H9 (cell line): Measurements from ENCODE around the gene AKT3. TPM values are rescaled to one million over a fixed set of nuclear protein-coding genes. Genes with fewer than 3 reads are reported as not detected.

Experiments used
- DNase-seq: peaks from one replicate; pipeline ENCODE4 v3.0.0-alpha.2; 2017
- H2AFZ ChIP-seq: one replicate; pipeline ENCODE4 v1.6.1; 2013; ENCODE audit warnings: mild to moderate bottlenecking, low read length, control low read depth, moderate library complexity
- H2AK5ac ChIP-seq: 2 replicates; pipeline ENCODE4 v1.6.1; 2013; ENCODE audit warnings: low read length, control low read depth, mixed read lengths; ENCODE audit not compliant: insufficient read length
- H2BK120ac ChIP-seq: one replicate; pipeline ENCODE4 v1.6.1; 2013; ENCODE audit warnings: low read depth, mild to moderate bottlenecking, low read length, control low read depth, inconsistent platforms; ENCODE audit not compliant: poor library complexity, severe bottlenecking
- H2BK12ac ChIP-seq: 2 replicates; pipeline ENCODE4 v1.6.1; 2013; ENCODE audit warnings: low read length, control low read depth, mixed read lengths, low read depth; ENCODE audit not compliant: insufficient read length
- H2BK15ac ChIP-seq: 2 replicates; pipeline ENCODE4 v1.6.1; 2013; ENCODE audit warnings: low read depth, low read length, control low read depth
- H2BK20ac ChIP-seq: one replicate; pipeline ENCODE4 v1.6.1; 2013; ENCODE audit warnings: low read depth, mild to moderate bottlenecking, low read length, control low read depth, inconsistent platforms; ENCODE audit not compliant: poor library complexity, severe bottlenecking
- H2BK5ac ChIP-seq: 2 replicates; pipeline ENCODE4 v1.6.1; 2013; ENCODE audit warnings: low read length, control low read depth, mixed read lengths; ENCODE audit not compliant: insufficient read length
- H3K14ac ChIP-seq: 2 replicates; pipeline ENCODE4 v1.6.1; 2013; ENCODE audit warnings: low read length, control low read depth; ENCODE audit not compliant: insufficient read depth
- H3K18ac ChIP-seq: 2 replicates; pipeline ENCODE4 v1.6.1; 2013; ENCODE audit warnings: low read depth, mild to moderate bottlenecking, mixed read lengths, low read length, control low read depth; ENCODE audit not compliant: insufficient read length
- H3K23ac ChIP-seq: 2 replicates; pipeline ENCODE4 v1.6.1; 2013; ENCODE audit warnings: low read length, control low read depth, mixed read lengths, low read depth; ENCODE audit not compliant: insufficient read length
- H3K23me2 ChIP-seq: 2 replicates; pipeline ENCODE4 v1.6.1; 2013; ENCODE audit warnings: low read depth, mild to moderate bottlenecking, mixed read lengths, low read length, control low read depth; ENCODE audit not compliant: insufficient read length, poor library complexity, severe bottlenecking
- H3K27ac ChIP-seq: 2 replicates; pipeline ENCODE4 v1.5.1; 2013; ENCODE audit warnings: low read length, control low read depth, mixed read lengths, low read depth; ENCODE audit not compliant: insufficient read length
- H3K27me3 ChIP-seq: 2 replicates; pipeline ENCODE4 v1.6.1; 2013; ENCODE audit warnings: low read length, control low read depth, inconsistent platforms; ENCODE audit not compliant: insufficient read depth
- H3K4ac ChIP-seq: 2 replicates; pipeline ENCODE4 v1.6.1; 2013; ENCODE audit warnings: low read depth, mild to moderate bottlenecking, control low read depth, inconsistent platforms, low read length, moderate library complexity
- H3K4me1 ChIP-seq: 2 replicates; pipeline ENCODE4 v1.6.1; 2013; ENCODE audit warnings: low read length, control low read depth, inconsistent platforms; ENCODE audit not compliant: insufficient read depth
- H3K4me2 ChIP-seq: 2 replicates; pipeline ENCODE4 v1.6.1; 2013; ENCODE audit warnings: low read length, control low read depth, mixed read lengths; ENCODE audit not compliant: insufficient read length, insufficient read depth
- H3K56ac ChIP-seq: 2 replicates; pipeline ENCODE4 v1.6.1; 2013; ENCODE audit warnings: low read depth, mild to moderate bottlenecking, mixed read lengths, low read length, control low read depth; ENCODE audit not compliant: insufficient read length
- H3K79me1 ChIP-seq: 2 replicates; pipeline ENCODE4 v1.6.1; 2013; ENCODE audit warnings: low read depth, mild to moderate bottlenecking, moderate library complexity, low read length, control low read depth, inconsistent platforms; ENCODE audit not compliant: insufficient read depth, poor library complexity, severe bottlenecking
- H3K79me2 ChIP-seq: 2 replicates; pipeline ENCODE4 v1.6.1; 2013; ENCODE audit warnings: low read length, control low read depth, inconsistent platforms; ENCODE audit not compliant: insufficient read depth
- H3K9ac ChIP-seq: 2 replicates; pipeline ENCODE4 v1.6.1; 2013; ENCODE audit warnings: low read length, control low read depth, mixed read lengths; ENCODE audit not compliant: insufficient read length; ENCODE audit errors: extremely low read depth
- H3K9me3 ChIP-seq: one replicate; pipeline ENCODE4 v1.6.1; 2013; ENCODE audit warnings: low read depth, low read length, inconsistent platforms; ENCODE audit not compliant: control insufficient read depth
- H3T11ph ChIP-seq: one replicate; pipeline ENCODE4 v1.6.1; 2013; ENCODE audit warnings: mild to moderate bottlenecking, low read length, control low read depth, inconsistent platforms
- H4K20me1 ChIP-seq: one replicate; pipeline ENCODE4 v1.6.1; 2013; ENCODE audit not compliant: control insufficient read depth, insufficient read length, insufficient read depth
- H4K5ac ChIP-seq: 2 replicates; pipeline ENCODE4 v1.6.1; 2013; ENCODE audit warnings: low read depth, mild to moderate bottlenecking, mixed read lengths, low read length, control low read depth; ENCODE audit not compliant: insufficient read length
- H4K8ac ChIP-seq: replicated peaks from 2 replicates; pipeline ENCODE4 v1.6.1; 2013; ENCODE audit warnings: low read length, control low read depth, mixed read lengths, low read depth; ENCODE audit not compliant: insufficient read length
- H4K91ac ChIP-seq: 2 replicates; pipeline ENCODE4 v1.6.1; 2013; ENCODE audit warnings: low read depth, mild to moderate bottlenecking, moderate library complexity, mixed read lengths, low read length, control low read depth; ENCODE audit not compliant: insufficient read length
- H3K27ac Mint-ChIP-seq, 3 experiments: 2 replicates in 2 of 3; 3 replicates in 1 of 3; pipeline ENCODE4 v1.8.0; 2020 to 2021; ENCODE audit warnings: mixed read lengths in 3 of 3, mild to moderate bottlenecking in 1 of 3, moderate library complexity in 1 of 3
- H3K27me3 Mint-ChIP-seq: 2 replicates; pipeline ENCODE4 v1.8.0; 2021; ENCODE audit warnings: low read depth, mild to moderate bottlenecking, moderate library complexity, mixed read lengths
- H3K36me3 Mint-ChIP-seq, 3 experiments: 2 replicates in 2 of 3; 3 replicates in 1 of 3; pipeline ENCODE4 v1.8.0; 2020 to 2021; ENCODE audit warnings: low read depth in 3 of 3, mixed read lengths in 3 of 3; ENCODE audit not compliant: insufficient read depth in 1 of 3
- H3K4me1 Mint-ChIP-seq, 2 experiments: 2 replicates each; pipeline ENCODE4 v1.8.0; 2020; ENCODE audit warnings: mixed read lengths in 2 of 2
- H3K4me3 Mint-ChIP-seq, 2 experiments: 2 replicates in 1 of 2; 3 replicates in 1 of 2; pipeline ENCODE4 v1.8.0; 2020 to 2021; ENCODE audit warnings: mild to moderate bottlenecking in 2 of 2, mixed read lengths in 2 of 2, moderate library complexity in 1 of 2
- H3K9me3 Mint-ChIP-seq, 2 experiments: 2 replicates in 1 of 2; 3 replicates in 1 of 2; pipeline ENCODE4 v1.8.0; 2020; ENCODE audit warnings: mild to moderate bottlenecking in 2 of 2, mixed read lengths in 2 of 2, moderate library complexity in 1 of 2
- WGBS: extraction: QIAGEN DNeasy Blood & Tissue Kit; methylation state at CpG from one replicate; pipeline ENCODE4 v1.1.7; 2013; ENCODE audit warnings: missing lambda C conversion rate, low lambda C conversion rate, mixed read lengths; ENCODE audit not compliant: insufficient read length; ENCODE audit errors: extremely low coverage; 5-methylcytosine and 5-hydroxymethylcytosine counted together
- total RNA-seq: library from RNA; stranded (reverse); gene quantifications from 2 replicates; pipeline ENCODE4 v1.2.1, GENCODE V29; 2021
- TF ChIP-seq, protein P1 (sequence below): fragments of 200-600 bp; sonication (generic); conservative IDR thresholded peaks from 3 replicates; pipeline ENCODE4 v1.8.0; 2021; ENCODE audit warnings: antibody characterized with exemption, mild to moderate bottlenecking

AKT3 gene
- total RNA-seq, 1 experiment from 2014 or later, result 27.8 TPM

DNA sequence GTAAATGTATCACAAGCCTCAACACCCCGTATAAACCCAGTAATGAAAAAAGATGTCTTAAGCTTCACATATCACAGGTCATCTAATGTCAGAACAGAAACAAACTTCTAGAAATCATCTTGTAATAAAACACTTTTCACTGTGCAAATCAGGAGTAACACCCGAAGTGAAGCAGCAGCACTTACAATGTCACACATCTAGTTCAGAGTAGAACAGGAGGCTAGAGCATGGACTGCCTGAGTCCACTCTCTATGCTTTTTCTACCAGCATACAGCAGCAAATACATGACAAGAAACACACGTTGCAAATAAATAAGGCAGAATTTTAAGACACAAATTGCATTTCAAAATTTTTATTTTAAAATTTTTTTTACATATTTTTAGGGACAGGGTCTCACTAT lies 57.2 kb downstream of the AKT3 start:
- Histone ChIP-seq H3K27me3 (no peaks in the 10 kb centered on the region), H2BK20ac (no peak overlapping the region), H3K4me1 (no peaks in the 10 kb centered on the region; the same call in 1 of the 2 replicates), H3K23me2 (no peaks in the 10 kb centered on the region), H3K79me1 (no peaks in the 10 kb centered on the region), H2BK15ac (no peak overlapping the region), H3T11ph (no peak overlapping the region), H3K56ac (no peak overlapping the region), H2BK12ac (no peak overlapping the region), H4K20me1 (no peaks in the 10 kb centered on the region), H4K5ac (no peak overlapping the region), H2AK5ac (no peak overlapping the region), H3K27ac (no peak overlapping the region), H2BK5ac (no peak overlapping the region), H4K91ac (no peak overlapping the region), H4K8ac (no peak overlapping the region), H3K9ac (no peak overlapping the region), H3K23ac (no peak overlapping the region), H3K4me2 (no peak overlapping the region), H2AFZ (no peak overlapping the region), H3K9me3 (no peaks in the 10 kb centered on the region), H2BK120ac (no peak overlapping the region), H3K14ac (no peak overlapping the region), H3K79me2 (no peaks in the 10 kb centered on the region), H3K18ac (no peak overlapping the region), H3K4ac (no peak overlapping the region)
- DNase-seq, result no peak
- H3K9me3 Mint-ChIP-seq, result no peaks in the 10 kb centered on the region
- WGBS, result no CpG with 5 or more reads among the region's 3 CpGs
- TF ChIP-seq, protein P1, sequence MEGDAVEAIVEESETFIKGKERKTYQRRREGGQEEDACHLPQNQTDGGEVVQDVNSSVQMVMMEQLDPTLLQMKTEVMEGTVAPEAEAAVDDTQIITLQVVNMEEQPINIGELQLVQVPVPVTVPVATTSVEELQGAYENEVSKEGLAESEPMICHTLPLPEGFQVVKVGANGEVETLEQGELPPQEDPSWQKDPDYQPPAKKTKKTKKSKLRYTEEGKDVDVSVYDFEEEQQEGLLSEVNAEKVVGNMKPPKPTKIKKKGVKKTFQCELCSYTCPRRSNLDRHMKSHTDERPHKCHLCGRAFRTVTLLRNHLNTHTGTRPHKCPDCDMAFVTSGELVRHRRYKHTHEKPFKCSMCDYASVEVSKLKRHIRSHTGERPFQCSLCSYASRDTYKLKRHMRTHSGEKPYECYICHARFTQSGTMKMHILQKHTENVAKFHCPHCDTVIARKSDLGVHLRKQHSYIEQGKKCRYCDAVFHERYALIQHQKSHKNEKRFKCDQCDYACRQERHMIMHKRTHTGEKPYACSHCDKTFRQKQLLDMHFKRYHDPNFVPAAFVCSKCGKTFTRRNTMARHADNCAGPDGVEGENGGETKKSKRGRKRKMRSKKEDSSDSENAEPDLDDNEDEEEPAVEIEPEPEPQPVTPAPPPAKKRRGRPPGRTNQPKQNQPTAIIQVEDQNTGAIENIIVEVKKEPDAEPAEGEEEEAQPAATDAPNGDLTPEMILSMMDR, result no peak
- H3K27ac Mint-ChIP-seq, result peak overlapping the region; percentile 2 to 6 (median 2); a peak in 2 of 7 replicates
- H3K36me3 Mint-ChIP-seq, result peaks cover 0 to 5% (median 0%) of the 10 kb centered on the region in 3 experiments; a peak in 2 of 7 replicates
- no peaks in the 10 kb centered on the region for H3K27me3 Mint-ChIP-seq
- peaks cover 7 to 8% of the 10 kb centered on the region in 2 experiments for H3K4me1 Mint-ChIP-seq
- H3K4me3 Mint-ChIP-seq, result no peak overlapping the region
